ENCODE results near the gene LRRC4C. TPM values are rescaled to one million over a fixed set of nuclear protein-coding genes. Genes with fewer than 3 reads are reported as not detected.

Gene LRRC4C
- total RNA-seq, 1 donor from 2014 or later = 2.7 TPM

DNA sequence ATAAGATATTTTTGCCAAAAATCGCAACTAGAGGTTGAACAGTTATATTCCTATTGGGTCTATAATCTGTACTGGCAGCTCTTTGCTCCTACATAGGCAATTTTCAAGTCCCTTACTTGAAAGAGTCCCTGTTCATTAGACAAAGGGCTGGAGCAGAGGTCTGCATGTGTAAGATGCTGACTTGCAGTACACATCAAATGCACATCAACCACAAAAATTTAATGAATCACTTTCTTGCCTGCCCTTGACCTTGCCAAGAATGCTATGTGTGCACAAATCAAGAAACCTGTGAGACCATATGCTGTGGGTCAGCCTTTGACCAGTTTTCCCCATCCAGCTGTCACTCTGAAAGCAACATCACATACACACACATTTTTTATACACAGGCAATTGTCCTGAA lies 661.5 kb downstream of the LRRC4C start:
- Mint-ChIP-seq H3K27me3 (ENCODE audit: insufficient read depth, low read depth) (no peaks in the 10 kb centered on the region), H3K9me3 (no peaks in the 10 kb centered on the region), H3K27ac (no peak overlapping the region), H3K4me3 (no peak overlapping the region), H3K36me3 (no peaks in the 10 kb centered on the region), H3K4me1 (no peaks in the 10 kb centered on the region)
- Histone ChIP-seq H3K27me3 (no peaks in the 10 kb centered on the region), H4K20me1 (ENCODE audit: low read depth) (no peaks in the 10 kb centered on the region), H3K4me1 (no peaks in the 10 kb centered on the region), H3K9ac (no peak overlapping the region), H3K27ac (no peak overlapping the region), H3K4me3 (no peak overlapping the region), H3K4me2 (no peak overlapping the region), H3K79me2 (ENCODE audit: low read depth) (no peaks in the 10 kb centered on the region), H3K9me3 (ENCODE audit: low read depth) (no peaks in the 10 kb centered on the region), H3K36me3 (no peaks in the 10 kb centered on the region), H3F3A (ENCODE audit: low read depth) (no peaks in the 10 kb centered on the region), H2AFZ (replicated peaks) (no peak overlapping the region)
- DNase-seq (ENCODE audit: low spot score) = no peak
- TF ChIP-seq EZH2phosphoT487 (IDR thresholded peaks at IDR 0.05) (no peak), EZH2 (IDR thresholded peaks at IDR 0.05) (no peak)
- TF ChIP-seq, protein P1, sequence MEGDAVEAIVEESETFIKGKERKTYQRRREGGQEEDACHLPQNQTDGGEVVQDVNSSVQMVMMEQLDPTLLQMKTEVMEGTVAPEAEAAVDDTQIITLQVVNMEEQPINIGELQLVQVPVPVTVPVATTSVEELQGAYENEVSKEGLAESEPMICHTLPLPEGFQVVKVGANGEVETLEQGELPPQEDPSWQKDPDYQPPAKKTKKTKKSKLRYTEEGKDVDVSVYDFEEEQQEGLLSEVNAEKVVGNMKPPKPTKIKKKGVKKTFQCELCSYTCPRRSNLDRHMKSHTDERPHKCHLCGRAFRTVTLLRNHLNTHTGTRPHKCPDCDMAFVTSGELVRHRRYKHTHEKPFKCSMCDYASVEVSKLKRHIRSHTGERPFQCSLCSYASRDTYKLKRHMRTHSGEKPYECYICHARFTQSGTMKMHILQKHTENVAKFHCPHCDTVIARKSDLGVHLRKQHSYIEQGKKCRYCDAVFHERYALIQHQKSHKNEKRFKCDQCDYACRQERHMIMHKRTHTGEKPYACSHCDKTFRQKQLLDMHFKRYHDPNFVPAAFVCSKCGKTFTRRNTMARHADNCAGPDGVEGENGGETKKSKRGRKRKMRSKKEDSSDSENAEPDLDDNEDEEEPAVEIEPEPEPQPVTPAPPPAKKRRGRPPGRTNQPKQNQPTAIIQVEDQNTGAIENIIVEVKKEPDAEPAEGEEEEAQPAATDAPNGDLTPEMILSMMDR (IDR thresholded peaks at IDR 0.05) = no peak

DNA sequence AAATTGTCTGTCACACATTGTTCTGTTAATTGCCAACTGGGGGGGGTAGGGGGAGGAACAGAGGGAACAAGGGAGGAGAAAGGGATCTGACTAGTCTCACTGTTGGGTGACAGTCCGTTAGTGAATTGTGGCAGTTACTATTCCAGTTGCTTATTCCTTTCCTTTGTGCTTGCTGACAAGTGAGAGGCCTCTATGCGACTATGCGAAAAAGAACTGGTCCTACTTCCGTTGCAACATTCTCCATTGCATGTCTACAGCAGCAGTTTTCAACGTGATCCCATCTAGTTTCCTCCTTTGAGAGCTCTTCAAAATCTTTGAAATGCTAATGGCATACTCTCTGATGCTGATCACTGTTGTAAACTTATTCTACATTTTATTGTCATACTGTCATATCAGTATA lies 672.2 kb downstream of the LRRC4C start:
- no peaks in the 10 kb centered on the region for H3K79me2 ChIP-seq (ENCODE audit: low read depth)
- no peak overlapping the region for H3K4me3 ChIP-seq
- Mint-ChIP-seq H3K4me3 (no peak overlapping the region), H3K4me1 (peaks cover 2% of the 10 kb centered on the region), H3K9me3 (no peaks in the 10 kb centered on the region), H3K27me3 (ENCODE audit: insufficient read depth, low read depth) (peaks cover 3% of the 10 kb centered on the region), H3K27ac (no peak overlapping the region), H3K36me3 (no peaks in the 10 kb centered on the region)
- H3K4me1 ChIP-seq = no peaks in the 10 kb centered on the region
- no peak overlapping the region for H3K4me2 ChIP-seq
- no peaks in the 10 kb centered on the region for H3K27me3 ChIP-seq
- H3K9ac ChIP-seq = no peak overlapping the region
- DNase-seq (ENCODE audit: low spot score) = no peak
- H3K9me3 ChIP-seq (ENCODE audit: low read depth) = no peaks in the 10 kb centered on the region
- peak overlapping the region; percentile 73 for H2AFZ ChIP-seq (replicated peaks)
- TF ChIP-seq, protein P1 (IDR thresholded peaks at IDR 0.05) = no peak
- TF ChIP-seq EZH2phosphoT487 (IDR thresholded peaks at IDR 0.05) (no peak), EZH2 (IDR thresholded peaks at IDR 0.05) (no peak)
- no peaks in the 10 kb centered on the region for H4K20me1 ChIP-seq (ENCODE audit: low read depth)
- no peak overlapping the region for H3K27ac ChIP-seq
- H3F3A ChIP-seq (ENCODE audit: low read depth) = no peaks in the 10 kb centered on the region
- H3K36me3 ChIP-seq = no peaks in the 10 kb centered on the region

DNA sequence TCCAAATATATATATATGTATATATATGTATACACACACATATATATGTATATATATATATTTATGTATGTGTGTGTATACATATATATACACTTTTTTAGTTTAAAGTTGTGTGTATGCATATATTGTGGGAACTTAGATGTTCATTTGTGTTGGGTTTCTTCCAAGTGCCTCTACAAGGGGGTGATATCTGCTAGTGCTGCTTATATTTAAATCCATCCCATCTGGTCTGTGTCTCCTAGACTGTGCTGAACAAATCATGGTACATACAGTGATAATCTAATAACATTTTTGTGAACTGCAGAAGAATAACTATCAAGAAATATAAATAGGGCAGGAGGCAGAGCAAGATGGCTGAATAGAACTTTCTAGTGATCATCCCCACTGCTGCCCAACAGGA lies 696.4 kb downstream of the LRRC4C start:
- H3K9me3 Mint-ChIP-seq = no peaks in the 10 kb centered on the region
- no peaks in the 10 kb centered on the region for H3K4me1 Mint-ChIP-seq
- no peak for TF ChIP-seq EZH2phosphoT487 (IDR thresholded peaks at IDR 0.05)
- no peak for TF ChIP-seq EZH2 (IDR thresholded peaks at IDR 0.05)
- TF ChIP-seq, protein P1 (IDR thresholded peaks at IDR 0.05) = no peak

More for the DNA sequence above, 696.4 kb downstream of the LRRC4C start:
- Mint-ChIP-seq H3K27me3 (ENCODE audit: insufficient read depth, low read depth) (no peaks in the 10 kb centered on the region), H3K27ac (no peak overlapping the region), H3K4me3 (no peak overlapping the region), H3K36me3 (no peaks in the 10 kb centered on the region)
- H3K27ac ChIP-seq = no peak overlapping the region
- H3K9me3 ChIP-seq (ENCODE audit: low read depth) = no peaks in the 10 kb centered on the region
- H3K9ac ChIP-seq = no peak overlapping the region
- DNase-seq (ENCODE audit: low spot score) = no peak
- no peaks in the 10 kb centered on the region for H3F3A ChIP-seq (ENCODE audit: low read depth)
- no peaks in the 10 kb centered on the region for H4K20me1 ChIP-seq (ENCODE audit: low read depth)
- H3K79me2 ChIP-seq (ENCODE audit: low read depth) = no peaks in the 10 kb centered on the region
- no peaks in the 10 kb centered on the region for H3K27me3 ChIP-seq
- H2AFZ ChIP-seq (replicated peaks) = no peak overlapping the region
- no peak overlapping the region for H3K4me3 ChIP-seq
- H3K36me3 ChIP-seq = no peaks in the 10 kb centered on the region
- H3K4me2 ChIP-seq = no peak overlapping the region
- no peaks in the 10 kb centered on the region for H3K4me1 ChIP-seq
